HFFc6 (cell line): ENCODE results near the gene ADGRF3. TPM values are rescaled to one million over a fixed set of nuclear protein-coding genes. Genes with fewer than 3 reads are reported as not detected.
A peak's percentile ranks its signal among the peaks of the same experiment; 100 is the strongest.
"Not testable (repeated sequence)": the region's sequence is repeated elsewhere in the genome, so short reads cannot be mapped to it uniquely, and the experiment has no call there.

ENCODE experiments used
- DNase-seq: peaks from one replicate; pipeline ENCODE4 v3.0.0-alpha.2; 2018
- H3K27ac Mint-ChIP-seq: 2 replicates; pipeline ENCODE4 v1.8.0; 2020; ENCODE audit warnings: mild to moderate bottlenecking, mixed read lengths
- H3K27me3 Mint-ChIP-seq: 2 replicates; pipeline ENCODE4 v1.8.0; 2021; ENCODE audit warnings: mild to moderate bottlenecking, moderate library complexity, mixed read lengths; ENCODE audit not compliant: insufficient read depth
- H3K36me3 Mint-ChIP-seq: 2 replicates; pipeline ENCODE4 v1.8.0; 2021; ENCODE audit warnings: low read depth, mixed read lengths
- H3K4me1 Mint-ChIP-seq: 2 replicates; pipeline ENCODE4 v1.8.0; 2020; ENCODE audit warnings: low read depth, mixed read lengths
- H3K4me3 Mint-ChIP-seq: 2 replicates; pipeline ENCODE4 v1.8.0; 2020; ENCODE audit warnings: mild to moderate bottlenecking, moderate library complexity, mixed read lengths
- H3K9me3 Mint-ChIP-seq: 2 replicates; pipeline ENCODE4 v1.8.0; 2020; ENCODE audit warnings: mild to moderate bottlenecking, mixed read lengths
- total RNA-seq, 6 experiments: library from RNA; stranded (reverse); fragmentation: NEBNext Ultra II Directional; extraction: Animal tissue kit (Norgen Biotek cat#: 25700); gene quantifications; 2 replicates in 1 of 6; 3 replicates in 5 of 6; pipeline ENCODE4 v1.2.3, GENCODE V29; 2021
- TF ChIP-seq, protein P1 (sequence below): fragments of 200-600 bp; sonication (generic); IDR thresholded peaks from 2 replicates; pipeline ENCODE4 v1.5.0; 2021; ENCODE audit warnings: antibody characterized with exemption, mild to moderate bottlenecking

The ADGRF3 gene
- total RNA-seq, 6 experiments from 2014 or later: 0.07 to 0.56 (median 0.19) TPM

DNA sequence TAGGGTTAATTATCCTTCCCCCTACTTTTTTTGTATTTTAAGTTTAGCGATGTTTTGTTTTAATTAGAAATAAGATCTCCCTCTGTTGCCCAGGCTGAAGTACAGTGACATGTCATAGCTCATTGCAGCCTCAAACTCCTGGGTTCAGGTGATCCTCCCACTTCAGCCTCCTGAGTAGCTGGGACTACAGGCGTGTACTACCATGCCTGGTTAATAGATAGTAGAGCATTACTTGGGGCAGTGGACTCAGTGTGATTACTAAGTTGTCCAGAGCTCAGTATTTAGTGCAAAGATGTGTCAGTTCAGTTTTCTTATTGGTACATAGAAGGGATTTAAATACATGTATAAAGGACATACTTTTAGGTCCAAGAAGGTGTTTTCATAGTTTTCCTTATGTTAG lies 9.5 kb upstream of the ADGRF3 start:
- H3K27me3 Mint-ChIP-seq: no peaks in the 10 kb centered on the region; the same call in 1 of the 2 replicates
- H3K4me3 Mint-ChIP-seq: no peak overlapping the region
- H3K27ac Mint-ChIP-seq: peak overlapping the region; percentile 58
- H3K4me1 Mint-ChIP-seq: peaks cover 66% of the 10 kb centered on the region
- DNase-seq: no peak
- H3K36me3 Mint-ChIP-seq: peaks cover 5% of the 10 kb centered on the region; the same call in 1 of the 2 replicates
- TF ChIP-seq, protein P1, sequence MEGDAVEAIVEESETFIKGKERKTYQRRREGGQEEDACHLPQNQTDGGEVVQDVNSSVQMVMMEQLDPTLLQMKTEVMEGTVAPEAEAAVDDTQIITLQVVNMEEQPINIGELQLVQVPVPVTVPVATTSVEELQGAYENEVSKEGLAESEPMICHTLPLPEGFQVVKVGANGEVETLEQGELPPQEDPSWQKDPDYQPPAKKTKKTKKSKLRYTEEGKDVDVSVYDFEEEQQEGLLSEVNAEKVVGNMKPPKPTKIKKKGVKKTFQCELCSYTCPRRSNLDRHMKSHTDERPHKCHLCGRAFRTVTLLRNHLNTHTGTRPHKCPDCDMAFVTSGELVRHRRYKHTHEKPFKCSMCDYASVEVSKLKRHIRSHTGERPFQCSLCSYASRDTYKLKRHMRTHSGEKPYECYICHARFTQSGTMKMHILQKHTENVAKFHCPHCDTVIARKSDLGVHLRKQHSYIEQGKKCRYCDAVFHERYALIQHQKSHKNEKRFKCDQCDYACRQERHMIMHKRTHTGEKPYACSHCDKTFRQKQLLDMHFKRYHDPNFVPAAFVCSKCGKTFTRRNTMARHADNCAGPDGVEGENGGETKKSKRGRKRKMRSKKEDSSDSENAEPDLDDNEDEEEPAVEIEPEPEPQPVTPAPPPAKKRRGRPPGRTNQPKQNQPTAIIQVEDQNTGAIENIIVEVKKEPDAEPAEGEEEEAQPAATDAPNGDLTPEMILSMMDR: no peak
- H3K9me3 Mint-ChIP-seq: no peaks in the 10 kb centered on the region

DNA sequence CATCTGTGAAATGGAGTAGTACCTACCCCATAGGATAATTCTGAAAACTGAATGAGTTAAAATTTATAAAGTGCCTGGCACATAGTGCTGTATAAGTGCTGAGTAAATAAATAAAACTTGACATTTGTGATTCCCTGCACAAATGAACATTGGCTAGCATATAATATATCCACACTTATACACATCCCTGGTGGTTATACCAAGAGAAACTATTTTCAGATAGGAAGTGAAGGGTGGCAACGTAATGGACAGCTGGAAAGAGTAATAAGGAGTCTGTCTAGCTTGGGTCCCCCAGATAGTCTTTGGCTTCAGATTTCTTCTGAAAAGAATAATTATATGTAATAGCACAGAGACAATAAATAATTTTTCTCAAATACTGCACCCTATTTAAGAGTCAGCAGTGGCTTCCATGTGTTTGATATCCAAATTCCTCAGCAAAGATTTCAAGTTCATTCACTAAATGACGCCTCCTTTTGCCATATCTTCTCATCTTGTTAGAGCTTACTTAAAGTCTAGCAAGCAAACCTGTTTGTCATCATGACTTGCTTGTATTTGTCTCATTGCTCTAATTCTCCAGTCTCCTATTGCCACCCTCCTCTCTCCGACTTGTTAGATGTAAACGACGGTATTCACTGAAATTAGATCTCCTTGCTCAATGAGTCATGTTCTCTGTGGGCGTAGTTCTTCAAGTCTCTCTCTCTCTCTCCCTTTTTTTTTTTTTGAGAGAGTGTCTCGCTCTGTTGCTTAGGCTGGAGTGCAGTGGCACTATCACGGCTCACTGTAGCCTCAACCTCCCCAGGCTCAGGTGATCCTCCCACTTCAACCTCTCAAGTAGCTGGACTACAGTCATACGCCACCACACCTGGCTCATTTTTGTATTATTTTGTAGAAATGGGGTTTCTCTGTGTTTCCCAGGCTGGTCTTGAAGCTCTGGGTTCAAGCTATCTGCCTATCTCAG lies 8.7 kb upstream of the ADGRF3 start:
- peaks cover 7% of the 10 kb centered on the region; the same call in 1 of the 2 replicates for H3K36me3 Mint-ChIP-seq
- H3K4me1 Mint-ChIP-seq: peaks cover 66% of the 10 kb centered on the region
- H3K4me3 Mint-ChIP-seq: peak overlapping the region; percentile 54
- DNase-seq: peak; percentile 88
- H3K27ac Mint-ChIP-seq: peak overlapping the region; percentile 58
- H3K27me3 Mint-ChIP-seq: peaks cover 2% of the 10 kb centered on the region; the same call in 1 of the 2 replicates
- H3K9me3 Mint-ChIP-seq: no peaks in the 10 kb centered on the region
- TF ChIP-seq, protein P1: no peak

DNA sequence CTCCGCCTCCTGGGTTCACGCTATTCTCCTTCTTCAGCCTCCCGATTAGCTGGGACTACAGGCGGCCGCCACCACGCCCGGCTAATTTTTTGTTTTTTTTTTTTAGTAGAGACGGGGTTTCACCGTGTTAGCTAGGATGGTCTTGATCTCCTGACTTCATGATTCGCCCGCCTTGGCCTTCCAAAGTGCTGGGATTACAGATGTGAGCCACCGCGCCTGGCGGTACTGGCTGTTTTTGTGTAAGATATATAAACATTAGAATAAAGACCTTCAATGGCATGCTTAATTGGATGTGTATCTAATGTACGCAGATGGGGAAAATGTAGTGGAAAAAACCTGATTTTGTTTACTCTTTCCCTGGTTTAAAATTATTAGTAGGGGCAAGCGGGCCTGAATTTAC lies 7.9 kb upstream of the ADGRF3 start:
- not testable (repeated sequence) for DNase-seq
- 0 out of 2 replicates have a peak overlapping the region, but pooled peaks have one; percentile 27 for H3K27ac Mint-ChIP-seq

DNA sequence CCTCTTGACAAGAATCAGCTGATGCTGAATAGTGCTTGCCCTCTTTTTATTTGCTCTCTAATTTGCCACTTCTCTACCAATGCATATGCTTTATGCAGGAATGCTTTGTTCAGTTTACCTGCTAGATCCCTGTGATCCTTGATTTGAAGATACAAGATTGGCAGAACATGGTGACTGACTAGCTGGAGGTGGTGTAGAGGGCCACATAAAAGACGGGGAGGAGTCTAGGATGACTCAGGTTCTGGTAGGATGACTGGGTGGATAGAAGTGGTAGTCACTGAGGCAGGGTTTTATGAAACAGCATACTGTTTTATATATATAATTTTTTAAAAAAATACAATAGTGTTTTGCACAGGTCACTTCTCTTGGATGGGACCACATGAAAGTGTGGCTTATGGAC lies 6.3 kb upstream of the ADGRF3 start:
- Mint-ChIP-seq H3K27ac (peak overlapping the region; percentile 32; the same call in 1 of the 2 replicates), H3K4me1 (peaks cover 63% of the 10 kb centered on the region), H3K36me3 (peaks cover 13% of the 10 kb centered on the region), H3K9me3 (no peaks in the 10 kb centered on the region), H3K4me3 (no peak overlapping the region), H3K27me3 (peaks cover 2% of the 10 kb centered on the region; the same call in 1 of the 2 replicates)
- TF ChIP-seq, protein P1: no peak
- DNase-seq: peak; percentile 30

More for the DNA sequence above, 7.9 kb upstream of the ADGRF3 start:
- H3K4me3 Mint-ChIP-seq, H3K27me3 Mint-ChIP-seq, H3K9me3 Mint-ChIP-seq, H3K36me3 Mint-ChIP-seq: not testable (repeated sequence)
- H3K4me1 Mint-ChIP-seq: peaks cover 61% of the 10 kb centered on the region

DNA sequence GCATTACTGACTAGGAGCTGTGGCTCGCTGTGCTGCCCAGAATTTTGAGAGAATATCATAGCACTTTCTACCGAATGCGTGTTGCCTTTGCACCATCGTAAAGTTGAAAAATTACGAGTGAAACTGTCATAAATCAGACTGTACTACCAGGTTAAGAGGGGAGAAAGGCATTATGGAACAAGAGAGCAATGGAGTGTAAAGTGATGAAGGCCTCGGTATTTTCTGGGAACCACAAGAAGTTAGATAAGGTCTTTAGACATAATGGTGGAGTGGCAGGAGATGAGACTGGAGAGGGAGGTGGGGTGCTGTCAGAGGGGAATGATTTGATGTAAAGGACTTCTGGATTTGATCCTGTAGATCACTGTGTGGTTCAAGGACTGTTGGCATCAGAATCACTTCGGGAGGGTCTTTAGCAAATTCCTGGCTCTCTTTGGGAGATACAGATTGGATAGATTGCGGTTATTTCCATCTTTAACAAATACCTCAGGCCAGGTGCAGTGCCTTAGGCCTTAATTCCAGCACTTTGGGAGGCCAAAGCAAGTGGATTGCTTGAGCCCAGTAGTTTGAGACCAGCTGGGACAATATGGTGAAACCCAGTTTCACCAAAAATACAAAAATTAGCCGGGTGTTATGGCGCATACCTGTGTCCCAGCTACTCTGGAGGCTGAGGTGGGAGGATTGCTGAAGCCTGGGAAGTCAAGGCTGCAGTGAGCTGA lies 4.9 kb upstream of the ADGRF3 start:
- TF ChIP-seq, protein P1: no peak
- peaks cover 2% of the 10 kb centered on the region; the same call in 1 of the 2 replicates for H3K27me3 Mint-ChIP-seq
- H3K4me1 Mint-ChIP-seq: peaks cover 59% of the 10 kb centered on the region
- no peak overlapping the region for H3K27ac Mint-ChIP-seq
- no peak for DNase-seq
- H3K4me3 Mint-ChIP-seq: no peak overlapping the region
- peaks cover 13% of the 10 kb centered on the region for H3K36me3 Mint-ChIP-seq
- no peaks in the 10 kb centered on the region for H3K9me3 Mint-ChIP-seq
